ENCODE results near the gene LRRTM3. TPM values are rescaled to one million over a fixed set of nuclear protein-coding genes. Genes with fewer than 3 reads are reported as not detected.

The LRRTM3 gene
- 2.3 and 2.8 TPM in 2 replicates for total RNA-seq
- long read RNA-seq, full-length matches to known transcripts: 6 of 9 reads
- long read RNA-seq, partial matches to known transcripts: 3 of 9 reads
- long read RNA-seq, other reads (novel, unspliced or antisense): 0 of 9 reads

DNA sequence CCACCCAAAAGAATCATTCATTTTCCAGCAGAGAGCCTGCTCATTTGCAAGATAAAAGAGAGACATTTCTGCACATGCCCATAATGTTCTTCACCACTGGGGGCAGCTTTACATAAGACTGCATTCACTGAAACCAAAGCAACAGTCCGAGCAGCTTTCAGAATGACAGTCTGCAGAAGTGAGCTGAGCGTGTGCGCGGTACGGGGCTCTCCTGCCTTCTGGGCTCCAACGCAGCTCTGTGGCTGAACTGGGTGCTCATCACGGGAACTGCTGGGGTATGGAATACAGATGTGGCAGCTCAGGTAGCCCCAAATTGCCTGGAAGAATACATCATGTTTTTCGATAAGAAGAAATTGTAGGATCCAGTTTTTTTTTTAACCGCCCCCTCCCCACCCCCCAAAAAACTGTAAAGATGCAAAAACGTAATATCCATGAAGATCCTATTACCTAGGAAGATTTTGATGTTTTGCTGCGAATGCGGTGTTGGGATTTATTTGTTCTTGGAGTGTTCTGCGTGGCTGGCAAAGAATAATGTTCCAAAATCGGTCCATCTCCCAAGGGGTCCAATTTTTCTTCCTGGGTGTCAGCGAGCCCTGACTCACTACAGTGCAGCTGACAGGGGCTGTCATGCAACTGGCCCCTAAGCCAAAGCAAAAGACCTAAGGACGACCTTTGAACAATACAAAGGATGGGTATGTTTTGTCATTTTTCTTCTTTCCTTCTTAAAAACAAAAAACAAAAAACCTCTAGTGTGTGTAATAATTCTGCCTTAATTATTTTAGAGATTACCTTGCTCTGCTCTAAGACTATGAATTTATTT lies at the start of gene LRRTM3:
TSS of gene LRRTM3 (plus strand) at position 141 of the 820 bp plus-strand sequence.
- no peak within 1 kb of the TSS for H3K27ac Mint-ChIP-seq (ENCODE audit: unreplicated experiment)
- peaks cover 48% of the 10 kb centered on the region for H3K4me1 Mint-ChIP-seq
- H3K27me3 Mint-ChIP-seq (ENCODE audit: low read depth): peaks cover 42% of the 10 kb centered on the region
- TF ChIP-seq, protein P1, sequence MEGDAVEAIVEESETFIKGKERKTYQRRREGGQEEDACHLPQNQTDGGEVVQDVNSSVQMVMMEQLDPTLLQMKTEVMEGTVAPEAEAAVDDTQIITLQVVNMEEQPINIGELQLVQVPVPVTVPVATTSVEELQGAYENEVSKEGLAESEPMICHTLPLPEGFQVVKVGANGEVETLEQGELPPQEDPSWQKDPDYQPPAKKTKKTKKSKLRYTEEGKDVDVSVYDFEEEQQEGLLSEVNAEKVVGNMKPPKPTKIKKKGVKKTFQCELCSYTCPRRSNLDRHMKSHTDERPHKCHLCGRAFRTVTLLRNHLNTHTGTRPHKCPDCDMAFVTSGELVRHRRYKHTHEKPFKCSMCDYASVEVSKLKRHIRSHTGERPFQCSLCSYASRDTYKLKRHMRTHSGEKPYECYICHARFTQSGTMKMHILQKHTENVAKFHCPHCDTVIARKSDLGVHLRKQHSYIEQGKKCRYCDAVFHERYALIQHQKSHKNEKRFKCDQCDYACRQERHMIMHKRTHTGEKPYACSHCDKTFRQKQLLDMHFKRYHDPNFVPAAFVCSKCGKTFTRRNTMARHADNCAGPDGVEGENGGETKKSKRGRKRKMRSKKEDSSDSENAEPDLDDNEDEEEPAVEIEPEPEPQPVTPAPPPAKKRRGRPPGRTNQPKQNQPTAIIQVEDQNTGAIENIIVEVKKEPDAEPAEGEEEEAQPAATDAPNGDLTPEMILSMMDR (conservative IDR thresholded peaks at IDR 0.05): peak; percentile 77
- H3K9me3 Mint-ChIP-seq: no peaks in the 10 kb centered on the region
- H3K36me3 Mint-ChIP-seq (ENCODE audit: low read depth): no peaks in the 10 kb centered on the region
- H3K4me3 Mint-ChIP-seq: peak within 1 kb of the TSS; percentile 90
- DNase-seq (ENCODE audit: low read depth, low spot score): peak; percentile 42

- no peak overlapping the region for H3K27ac Mint-ChIP-seq (ENCODE audit: unreplicated experiment)
- no peak for DNase-seq (ENCODE audit: low read depth, low spot score)
- H3K4me1 Mint-ChIP-seq: no peaks in the 10 kb centered on the region
- no peaks in the 10 kb centered on the region for H3K9me3 Mint-ChIP-seq
- no peak overlapping the region for H3K4me3 Mint-ChIP-seq
- no peaks in the 10 kb centered on the region for H3K36me3 Mint-ChIP-seq (ENCODE audit: low read depth)
- TF ChIP-seq, protein P1 (conservative IDR thresholded peaks at IDR 0.05): no peak
- no peaks in the 10 kb centered on the region for H3K27me3 Mint-ChIP-seq (ENCODE audit: low read depth)
Measured at GRCh38 chr10:66877361-66877760, 48.5 kb upstream of the LRRTM3 start.

DNA sequence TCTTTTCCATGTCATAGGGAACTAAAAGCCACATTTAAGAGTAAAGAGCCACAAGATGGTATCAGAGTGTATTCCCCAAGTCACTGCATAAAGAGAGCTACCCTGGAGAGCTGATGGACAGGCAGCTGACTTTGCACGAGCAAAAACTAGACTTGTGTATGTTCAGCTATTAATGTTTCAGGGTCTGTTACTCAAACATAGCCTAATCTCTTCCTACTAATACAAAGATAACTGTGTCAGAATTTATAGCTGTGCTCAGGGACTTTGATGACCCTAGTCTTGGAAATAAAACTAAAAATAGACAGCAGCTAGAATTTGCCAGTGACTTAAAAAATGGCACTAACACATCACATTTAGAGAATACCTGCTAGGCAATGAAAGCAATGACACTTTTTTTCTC lies 45.5 kb upstream of the LRRTM3 start:
- H3K27ac Mint-ChIP-seq (ENCODE audit: unreplicated experiment): no peak overlapping the region
- H3K27me3 Mint-ChIP-seq (ENCODE audit: low read depth): no peaks in the 10 kb centered on the region
- TF ChIP-seq, protein P1 (conservative IDR thresholded peaks at IDR 0.05): no peak
- no peaks in the 10 kb centered on the region for H3K36me3 Mint-ChIP-seq (ENCODE audit: low read depth)
- H3K4me1 Mint-ChIP-seq: no peaks in the 10 kb centered on the region
- H3K4me3 Mint-ChIP-seq: no peak overlapping the region
- H3K9me3 Mint-ChIP-seq: no peaks in the 10 kb centered on the region
- no peak for DNase-seq (ENCODE audit: low read depth, low spot score)

GRCh38 chr10:66880826-66881225 lies 45.0 kb upstream of the LRRTM3 start:
- Mint-ChIP-seq H3K36me3 (ENCODE audit: low read depth) (no peaks in the 10 kb centered on the region), H3K9me3 (no peaks in the 10 kb centered on the region), H3K27me3 (ENCODE audit: low read depth) (no peaks in the 10 kb centered on the region), H3K27ac (ENCODE audit: unreplicated experiment) (no peak overlapping the region), H3K4me3 (no peak overlapping the region), H3K4me1 (no peaks in the 10 kb centered on the region)
- DNase-seq (ENCODE audit: low read depth, low spot score): no peak
- TF ChIP-seq, protein P1 (conservative IDR thresholded peaks at IDR 0.05): no peak

- H3K4me1 Mint-ChIP-seq: no peaks in the 10 kb centered on the region
- H3K27ac Mint-ChIP-seq (ENCODE audit: unreplicated experiment): no peak overlapping the region
- H3K9me3 Mint-ChIP-seq: no peaks in the 10 kb centered on the region
- no peaks in the 10 kb centered on the region for H3K27me3 Mint-ChIP-seq (ENCODE audit: low read depth)
- no peak overlapping the region for H3K4me3 Mint-ChIP-seq
- TF ChIP-seq, protein P1 (conservative IDR thresholded peaks at IDR 0.05): no peak
- no peak for DNase-seq (ENCODE audit: low read depth, low spot score)
- no peaks in the 10 kb centered on the region for H3K36me3 Mint-ChIP-seq (ENCODE audit: low read depth)
Measured at GRCh38 chr10:66881814-66882213, 44.0 kb upstream of the LRRTM3 start.

All from neural crest cell (in vitro differentiated cells).